H1 (cell line): Measurements from ENCODE around the gene TBCA. TPM values are rescaled to one million over a fixed set of nuclear protein-coding genes. Genes with fewer than 3 reads are reported as not detected.

Source experiments
- CEBPB ChIP-seq: IDR thresholded peaks from 2 replicates; pipeline ENCODE4 v1.6.1; 2012; ENCODE audit warnings: low read depth, low read length
- POLR2A ChIP-seq, 2 experiments: IDR thresholded peaks; 1 replicate in 1 of 2; 2 replicates in 1 of 2; pipeline ENCODE4 v1.6.1; 2011; ENCODE audit warnings: low read depth in 2 of 2, low read length in 2 of 2, mild to moderate bottlenecking in 2 of 2; ENCODE audit errors: control extremely low read depth in 1 of 2
- polyA plus RNA-seq, 7 experiments: library from polyadenylated mRNA; depleted of rRNA in 3 of 7; stranded (reverse) in 5 of 7; unstranded in 2 of 7; fragments of >200 nt in 5 of 7; fragments of 200-250 nt in 2 of 7; gene quantifications; 1 replicate in 5 of 7; 2 replicates in 1 of 7; 4 replicates in 1 of 7; pipeline versions ENCODE4 v1.2.1 to v1.2.3, GENCODE V29; 2011 to 2013; ENCODE audit warnings: missing spikeins in 2 of 7, mixed read lengths in 2 of 7
- total RNA-seq: library from RNA; stranded (reverse); fragmentation: NEBNext Ultra II Directional; extraction: Animal tissue kit (Norgen Biotek cat#: 25700); gene quantifications from 2 replicates; pipeline ENCODE4 v1.2.1, GENCODE V29; 2021

TBCA gene
- total and polyA plus RNA-seq, 2 of the 8 experiments (the other 6 are each of a cell fraction or from before 2014, with no cell fraction given): 55.7 to 320 TPM

- no peak for TF ChIP-seq CEBPB
- no peak for TF ChIP-seq POLR2A (IDR thresholded peaks at IDR 0.05; ENCODE audit: control extremely low read depth in 1 of 2, low read depth in 2 of 2, low read length in 2 of 2)
Observed at GRCh38 chr5:77641397-77641943, 134.7 kb downstream of the TBCA start (continued).

Other genes starting within 250 kb of the TBCA start
- gene OTP, start 137.6 kb downstream of the TBCA start, total RNA-seq: not detected in 2 replicates
- not detected in 2 replicates for gene OTP, start 137.6 kb downstream of the TBCA start, polyA plus RNA-seq (2011; rRNA removed)